Keratinocyte (primary cell): ENCODE data around the gene CYTH2. TPM values are rescaled to one million over a fixed set of nuclear protein-coding genes. Genes with fewer than 3 reads are reported as not detected.

ENCODE experiments used
- DNase-seq: peaks from one replicate; pipeline ENCODE4 v3.0.0-alpha.2; 2011; ENCODE audit warnings: low read depth, missing footprints, low spot score
- FAIRE-seq: peaks from 2 replicates; lab custom pipeline; 2011; peaks lifted over from hg19 to GRCh38; lab: Jason Lieb, UNC
- H2AFZ ChIP-seq: 2 replicates; pipeline ENCODE4 v1.6.0; 2012; ENCODE audit warnings: low read length, control low read depth, inconsistent platforms; ENCODE audit not compliant: control insufficient read depth
- H3K27ac ChIP-seq: 2 replicates; pipeline ENCODE4 v1.5.1; 2011; ENCODE audit warnings: low read length; ENCODE audit not compliant: control insufficient read depth, insufficient read depth
- H3K27me3 ChIP-seq: 3 replicates; pipeline ENCODE4 v1.6.0; 2011; ENCODE audit warnings: low read length; ENCODE audit not compliant: control insufficient read depth, insufficient read depth; ENCODE audit errors: extremely low read depth
- H3K36me3 ChIP-seq, 2 experiments: 2 replicates in 1 of 2; 3 replicates in 1 of 2; pipeline ENCODE4 v1.5.1; 2011; ENCODE audit warnings: low read length in 2 of 2, mild to moderate bottlenecking in 1 of 2; ENCODE audit not compliant: control insufficient read depth in 2 of 2, insufficient read depth in 2 of 2; ENCODE audit errors: extremely low read depth in 1 of 2
- H3K4me1 ChIP-seq: 3 replicates; pipeline ENCODE4 v1.5.1; 2011; ENCODE audit warnings: low read length; ENCODE audit not compliant: control insufficient read depth, insufficient read depth; ENCODE audit errors: extremely low read depth
- H3K4me2 ChIP-seq: 3 replicates; pipeline ENCODE4 v1.6.0; 2011; ENCODE audit warnings: low read depth, low read length; ENCODE audit not compliant: control insufficient read depth, insufficient read depth; ENCODE audit errors: extremely low read depth
- H3K4me3 ChIP-seq, 3 experiments: fragments of 200-600 bp in 1 of 3; sonication (generic) in 1 of 3; 2 replicates in 2 of 3; 3 replicates in 1 of 3; pipeline ENCODE4 v1.5.1; 2011 to 2016; ENCODE audit warnings: low read length in 3 of 3, mild to moderate bottlenecking in 3 of 3, control low read depth in 2 of 3, inconsistent platforms in 1 of 3, low read depth in 1 of 3, mixed read lengths in 1 of 3, mixed run types in 1 of 3, moderate library complexity in 1 of 3; ENCODE audit not compliant: control insufficient read depth in 2 of 3, insufficient read depth in 2 of 3; ENCODE audit errors: extremely low read depth in 1 of 3
- H3K79me2 ChIP-seq: 2 replicates; pipeline ENCODE4 v1.6.0; 2012; ENCODE audit warnings: low read length; ENCODE audit not compliant: control insufficient read depth, insufficient read depth
- H3K9ac ChIP-seq: 3 replicates; pipeline ENCODE4 v1.6.0; 2011; ENCODE audit warnings: low read length; ENCODE audit not compliant: control insufficient read depth, insufficient read depth; ENCODE audit errors: extremely low read depth
- H3K9me1 ChIP-seq: 3 replicates; pipeline ENCODE4 v1.6.0; 2011; ENCODE audit warnings: low read length; ENCODE audit not compliant: control insufficient read depth, insufficient read depth; ENCODE audit errors: extremely low read depth
- H3K9me3 ChIP-seq: 2 replicates; pipeline ENCODE4 v1.5.1; 2012; ENCODE audit warnings: low read depth, low read length; ENCODE audit not compliant: control insufficient read depth
- H4K20me1 ChIP-seq: 3 replicates; pipeline ENCODE4 v1.6.0; 2011; ENCODE audit warnings: low read length; ENCODE audit not compliant: control insufficient read depth, insufficient read depth; ENCODE audit errors: extremely low read depth
- EZH2 ChIP-seq: IDR thresholded peaks from one replicate; pipeline ENCODE4 v1.6.1; 2012; ENCODE audit warnings: inconsistent platforms, mild to moderate bottlenecking, low read length, moderate library complexity
- dilution Hi-C: fragments of 300-500 bp; cut with MboI; formaldehyde crosslinking; loops from one replicate; pipeline ENCODE4 v1.7.0; 2020; ENCODE audit warnings: low sequenced_read_pairs; ENCODE audit not compliant: extremely low pct_ligation_motif_present
- polyA plus RNA-seq, 5 experiments: library from polyadenylated mRNA; depleted of rRNA in 3 of 5; stranded (reverse) in 3 of 5; stranded (forward) in 1 of 5; unstranded in 1 of 5; fragments of >200 nt; gene quantifications; 1 replicate in 1 of 5; 2 replicates in 3 of 5; 3 replicates in 1 of 5; pipeline versions ENCODE4 v1.2.1 to v1.2.3, GENCODE V29; 2011 to 2012; ENCODE audit warnings: missing spikeins in 2 of 5, low read depth in 1 of 5, low replicate concordance in 1 of 5
- TF ChIP-seq, protein P1 (sequence below), 3 experiments: IDR thresholded peaks in 1 of 3; conservative IDR thresholded peaks in 1 of 3; optimal IDR thresholded peaks in 1 of 3; 2 replicates in 2 of 3; 3 replicates in 1 of 3; pipeline versions ENCODE3 to v1.5.1; 2011; ENCODE audit warnings: low read length in 3 of 3, mild to moderate bottlenecking in 3 of 3, moderate library complexity in 2 of 3, control low read depth in 1 of 3, inconsistent platforms in 1 of 3; ENCODE audit not compliant: insufficient read depth in 2 of 3; ENCODE audit errors: extremely low read depth in 1 of 3

The CYTH2 gene
- polyA plus RNA-seq, 1 donor (not counting 4 experiments of a cell fraction or from before 2014, with no cell fraction given): 27.0 TPM

DNA sequence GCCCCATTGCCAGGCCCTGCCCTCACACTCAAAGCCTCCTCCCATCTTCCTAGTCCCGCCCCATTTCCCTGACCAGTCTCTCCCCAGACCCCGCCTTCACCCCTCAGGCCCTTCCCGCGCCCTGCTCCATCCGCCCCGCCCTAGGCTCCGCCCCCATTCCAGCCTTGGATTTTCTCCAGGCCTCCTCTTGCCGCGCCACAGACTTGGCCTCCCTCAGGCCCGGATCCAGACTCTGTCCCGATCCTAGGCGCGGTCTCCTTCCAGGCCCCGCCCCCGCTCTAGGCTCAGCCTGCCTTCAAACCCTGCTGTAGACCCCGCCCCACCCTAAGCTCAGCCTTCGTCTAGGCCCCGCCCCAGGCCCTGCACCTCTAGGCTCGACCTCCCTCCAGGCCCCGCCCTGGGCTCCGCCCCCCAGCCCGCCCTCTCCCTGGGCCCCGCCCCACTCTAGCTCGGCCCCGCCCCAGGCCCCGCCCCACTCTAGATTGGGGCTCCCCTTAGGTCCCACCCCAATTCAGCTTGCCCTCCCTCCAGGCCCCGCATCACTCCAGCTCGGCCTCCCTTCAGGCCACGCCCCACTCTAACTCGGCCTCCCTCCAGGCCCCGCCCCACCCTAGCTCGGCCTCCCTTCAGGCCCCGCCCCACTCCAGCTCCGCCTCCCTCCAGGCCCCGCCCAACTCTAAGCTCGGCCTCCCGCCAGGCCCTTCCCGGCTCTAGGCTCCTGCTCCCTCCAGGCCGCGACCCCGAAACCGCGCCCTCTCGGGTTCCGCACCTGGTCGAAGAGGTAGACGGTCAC is 24.0 kb downstream of the CYTH2 start:
- dilution Hi-C loops: no loop called here
- H3K9me3 ChIP-seq: no peaks in the 10 kb centered on the region
- peaks cover 2% of the 10 kb centered on the region for H3K27me3 ChIP-seq
- no peak for TF ChIP-seq EZH2
- TF ChIP-seq, protein P1, sequence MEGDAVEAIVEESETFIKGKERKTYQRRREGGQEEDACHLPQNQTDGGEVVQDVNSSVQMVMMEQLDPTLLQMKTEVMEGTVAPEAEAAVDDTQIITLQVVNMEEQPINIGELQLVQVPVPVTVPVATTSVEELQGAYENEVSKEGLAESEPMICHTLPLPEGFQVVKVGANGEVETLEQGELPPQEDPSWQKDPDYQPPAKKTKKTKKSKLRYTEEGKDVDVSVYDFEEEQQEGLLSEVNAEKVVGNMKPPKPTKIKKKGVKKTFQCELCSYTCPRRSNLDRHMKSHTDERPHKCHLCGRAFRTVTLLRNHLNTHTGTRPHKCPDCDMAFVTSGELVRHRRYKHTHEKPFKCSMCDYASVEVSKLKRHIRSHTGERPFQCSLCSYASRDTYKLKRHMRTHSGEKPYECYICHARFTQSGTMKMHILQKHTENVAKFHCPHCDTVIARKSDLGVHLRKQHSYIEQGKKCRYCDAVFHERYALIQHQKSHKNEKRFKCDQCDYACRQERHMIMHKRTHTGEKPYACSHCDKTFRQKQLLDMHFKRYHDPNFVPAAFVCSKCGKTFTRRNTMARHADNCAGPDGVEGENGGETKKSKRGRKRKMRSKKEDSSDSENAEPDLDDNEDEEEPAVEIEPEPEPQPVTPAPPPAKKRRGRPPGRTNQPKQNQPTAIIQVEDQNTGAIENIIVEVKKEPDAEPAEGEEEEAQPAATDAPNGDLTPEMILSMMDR (optimal IDR thresholded peaks at IDR 0.05 in 1 of 3, IDR thresholded peaks at IDR 0.05 in 1 of 3, conservative IDR thresholded peaks at IDR 0.05 in 1 of 3; ENCODE audit: extremely low read depth in 1 of 3, insufficient read depth in 2 of 3, low read length in 3 of 3): no peak
- peak overlapping the region; percentile 67 for H3K27ac ChIP-seq
- peak; percentile 36 for FAIRE-seq
- no peaks in the 10 kb centered on the region for H4K20me1 ChIP-seq
- H3K9ac ChIP-seq: peak overlapping the region; percentile 86
- H3K4me2 ChIP-seq: peak overlapping the region; percentile 87
- DNase-seq: peak; percentile 96
- H3K79me2 ChIP-seq: no peaks in the 10 kb centered on the region
- peak overlapping the region; percentile 91 for H2AFZ ChIP-seq
- peaks cover 2% of the 10 kb centered on the region for H3K9me1 ChIP-seq
- H3K36me3 ChIP-seq: no peaks in the 10 kb centered on the region
- peaks cover 19% of the 10 kb centered on the region for H3K4me1 ChIP-seq
- H3K4me3 ChIP-seq: peak overlapping the region; percentile 54 to 74 (median 72)

DNA sequence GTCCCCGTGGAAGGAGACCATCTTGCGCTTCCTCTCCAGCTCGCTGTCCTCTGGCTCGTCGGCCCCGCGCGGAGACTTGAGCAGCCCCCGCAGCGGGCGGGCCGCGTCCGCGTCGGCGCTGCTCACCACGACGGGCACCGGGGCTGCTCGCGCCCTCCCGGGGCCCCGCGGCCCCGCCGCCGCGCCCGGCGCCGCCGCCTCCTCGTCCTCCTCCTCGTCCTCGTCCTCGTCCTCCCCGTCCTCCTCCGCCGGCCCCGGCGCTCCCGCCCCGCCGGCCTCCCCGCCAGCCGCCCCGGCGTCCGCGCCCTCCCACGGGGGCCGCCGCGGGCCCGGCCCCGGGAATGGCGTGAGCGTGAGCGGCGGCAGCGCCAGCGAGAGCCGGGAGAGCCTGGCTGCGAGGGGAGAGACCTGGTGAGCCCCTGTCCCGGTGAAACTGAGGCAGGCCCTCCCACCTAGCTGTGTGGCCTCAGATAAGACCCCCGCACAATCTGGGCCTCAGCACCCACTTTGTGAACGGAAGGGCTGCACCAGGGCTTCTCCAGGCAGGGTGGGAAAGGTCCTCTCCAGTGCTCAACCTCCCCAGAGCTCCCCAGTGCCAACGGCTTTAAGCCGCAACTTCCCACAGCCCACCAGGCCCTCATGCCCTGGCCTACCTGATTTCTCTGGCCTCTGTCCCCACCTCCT is 24.7 kb downstream of the CYTH2 start:
- Histone ChIP-seq H4K20me1 (no peaks in the 10 kb centered on the region), H3K4me2 (peak overlapping the region; percentile 87), H3K4me1 (peaks cover 15% of the 10 kb centered on the region), H3K9ac (peak overlapping the region; percentile 86), H3K9me3 (no peaks in the 10 kb centered on the region), H3K4me3 (peak overlapping the region; percentile 54 to 74 (median 72)), H3K27me3 (peaks cover 6% of the 10 kb centered on the region), H3K79me2 (no peaks in the 10 kb centered on the region), H2AFZ (peak overlapping the region; percentile 91), H3K9me1 (no peaks in the 10 kb centered on the region), H3K36me3 (no peaks in the 10 kb centered on the region), H3K27ac (peak overlapping the region; percentile 67)
- no peak for DNase-seq
- no peak for FAIRE-seq
- dilution Hi-C loops: no loop called here
- TF ChIP-seq, protein P1 (optimal IDR thresholded peaks at IDR 0.05 in 1 of 3, IDR thresholded peaks at IDR 0.05 in 1 of 3, conservative IDR thresholded peaks at IDR 0.05 in 1 of 3; ENCODE audit: extremely low read depth in 1 of 3, insufficient read depth in 2 of 3, low read length in 3 of 3): no peak
- TF ChIP-seq EZH2: no peak
